ENCODE data around the gene TAF6L.
A peak's percentile ranks its signal among the peaks of the same experiment; 100 is the strongest.
"Not testable (repeated sequence)": the region's sequence is repeated elsewhere in the genome, so short reads cannot be mapped to it uniquely, and the experiment has no call there.

Gene TAF6L

GRCh38 chr11:62771144-62772021, at the start of gene TAF6L:
TAF6L (plus strand) TSS chr11:62771396; CDS start chr11:62775784, 4,388 bp downstream.
- Histone ChIP-seq H3K9ac (ENCODE audit: low read length) (peak within 1 kb of the TSS; percentile 66), H3K27ac (ENCODE audit: low read depth, low read length) (peak within 1 kb of the TSS; percentile 82), H3K4me1 (ENCODE audit: insufficient read depth, low read length) (peaks cover 19% of the 10 kb centered on the region), H3K4me3 (ENCODE audit: low read depth in 1 of 2, low read length in 2 of 2) (peak within 1 kb of the TSS; percentile 68 to 87), H3K27me3 (ENCODE audit: control insufficient read depth in 1 of 2, insufficient read depth in 2 of 2, low read length in 2 of 2) (no peaks in the 10 kb centered on the region), H3K9me3 (ENCODE audit: low read length) (no peaks in the 10 kb centered on the region), H3K36me3 (ENCODE audit: insufficient read depth, low read length) (peaks cover 17% of the 10 kb centered on the region)

GRCh38 chr11:62721994-62722393, 49.2 kb upstream of the TAF6L start:
- Histone ChIP-seq H3K9ac (ENCODE audit: low read length) (no peak overlapping the region), H3K4me1 (ENCODE audit: insufficient read depth, low read length) (peaks cover 29% of the 10 kb centered on the region), H3K36me3 (ENCODE audit: insufficient read depth, low read length) (peaks cover 74% of the 10 kb centered on the region), H3K27ac (ENCODE audit: low read depth, low read length) (no peak overlapping the region), H3K4me3 (ENCODE audit: low read depth in 1 of 2, low read length in 2 of 2) (no peak overlapping the region), H3K9me3 (ENCODE audit: low read length) (no peaks in the 10 kb centered on the region), H3K27me3 (ENCODE audit: control insufficient read depth in 1 of 2, insufficient read depth in 2 of 2, low read length in 2 of 2) (no peaks in the 10 kb centered on the region)

GRCh38 chr11:62724171-62724570, 47.0 kb upstream of the TAF6L start:
- Histone ChIP-seq H3K9me3 (ENCODE audit: low read length) (no peaks in the 10 kb centered on the region), H3K9ac (ENCODE audit: low read length) (peak overlapping the region; percentile 95), H3K4me3 (ENCODE audit: low read depth in 1 of 2, low read length in 2 of 2) (peak overlapping the region in 1 of 2 donors; percentile 94), H3K4me1 (ENCODE audit: insufficient read depth, low read length) (peaks cover 29% of the 10 kb centered on the region), H3K27ac (ENCODE audit: low read depth, low read length) (no peak overlapping the region), H3K36me3 (ENCODE audit: insufficient read depth, low read length) (peaks cover 52% of the 10 kb centered on the region), H3K27me3 (ENCODE audit: control insufficient read depth in 1 of 2, insufficient read depth in 2 of 2, low read length in 2 of 2) (no peaks in the 10 kb centered on the region)

GRCh38 chr11:62725646-62726045, 45.5 kb upstream of the TAF6L start:
- Histone ChIP-seq H3K27ac (ENCODE audit: low read depth, low read length) (peak overlapping the region; percentile 90), H3K4me3 (ENCODE audit: low read depth in 1 of 2, low read length in 2 of 2) (peak overlapping the region; percentile 66 to 94), H3K36me3 (ENCODE audit: insufficient read depth, low read length) (peaks cover 37% of the 10 kb centered on the region), H3K4me1 (ENCODE audit: insufficient read depth, low read length) (peaks cover 40% of the 10 kb centered on the region), H3K27me3 (ENCODE audit: control insufficient read depth in 1 of 2, insufficient read depth in 2 of 2, low read length in 2 of 2) (no peaks in the 10 kb centered on the region), H3K9me3 (ENCODE audit: low read length) (no peaks in the 10 kb centered on the region), H3K9ac (ENCODE audit: low read length) (peak overlapping the region; percentile 95)

GRCh38 chr11:62726156-62726914, 44.9 kb upstream of the TAF6L start:
- Histone ChIP-seq H3K36me3 (ENCODE audit: insufficient read depth, low read length) (peaks cover 30% of the 10 kb centered on the region), H3K4me1 (ENCODE audit: insufficient read depth, low read length) (peaks cover 40% of the 10 kb centered on the region), H3K9ac (ENCODE audit: low read length) (peak overlapping the region; percentile 95), H3K27me3 (ENCODE audit: control insufficient read depth in 1 of 2, insufficient read depth in 2 of 2, low read length in 2 of 2) (no peaks in the 10 kb centered on the region), H3K4me3 (ENCODE audit: low read depth in 1 of 2, low read length in 2 of 2) (peak overlapping the region; percentile 66 to 94), H3K27ac (ENCODE audit: low read depth, low read length) (peak overlapping the region; percentile 90), H3K9me3 (ENCODE audit: low read length) (no peaks in the 10 kb centered on the region)

GRCh38 chr11:62726915-62727164, 44.4 kb upstream of the TAF6L start:
- Histone ChIP-seq H3K27me3 (ENCODE audit: control insufficient read depth in 1 of 2, insufficient read depth in 2 of 2, low read length in 2 of 2) (no peaks in the 10 kb centered on the region), H3K36me3 (ENCODE audit: insufficient read depth, low read length) (peaks cover 25% of the 10 kb centered on the region), H3K4me1 (ENCODE audit: insufficient read depth, low read length) (peaks cover 40% of the 10 kb centered on the region), H3K9ac (ENCODE audit: low read length) (peak overlapping the region; percentile 95), H3K27ac (ENCODE audit: low read depth, low read length) (peak overlapping the region; percentile 90), H3K9me3 (ENCODE audit: low read length) (no peaks in the 10 kb centered on the region), H3K4me3 (ENCODE audit: low read depth in 1 of 2, low read length in 2 of 2) (peak overlapping the region; percentile 66 to 94)

GRCh38 chr11:62727165-62727871, 43.9 kb upstream of the TAF6L start, which contains the start of gene HNRNPUL2:
HNRNPUL2 (minus strand) TSS chr11:62727457; CDS start chr11:62727156, 301 bp downstream.
- peaks cover 20% of the 10 kb centered on the region for H3K36me3 ChIP-seq (ENCODE audit: insufficient read depth, low read length)
- peak within 1 kb of the TSS; percentile 66 to 94 for H3K4me3 ChIP-seq (ENCODE audit: low read depth in 1 of 2, low read length in 2 of 2)
- H3K27ac ChIP-seq (ENCODE audit: low read depth, low read length), result peak within 1 kb of the TSS; percentile 90
- peaks cover 40% of the 10 kb centered on the region for H3K4me1 ChIP-seq (ENCODE audit: insufficient read depth, low read length)
- no peaks in the 10 kb centered on the region for H3K27me3 ChIP-seq (ENCODE audit: control insufficient read depth in 1 of 2, insufficient read depth in 2 of 2, low read length in 2 of 2)
- peak within 1 kb of the TSS; percentile 95 for H3K9ac ChIP-seq (ENCODE audit: low read length)
- no peaks in the 10 kb centered on the region for H3K9me3 ChIP-seq (ENCODE audit: low read length)

GRCh38 chr11:62727872-62728170, 43.4 kb upstream of the TAF6L start:
- H3K4me1 ChIP-seq (ENCODE audit: insufficient read depth, low read length), result peaks cover 40% of the 10 kb centered on the region
- no peaks in the 10 kb centered on the region for H3K9me3 ChIP-seq (ENCODE audit: low read length)
- peak overlapping the region; percentile 61 to 94 for H3K4me3 ChIP-seq (ENCODE audit: low read depth in 1 of 2, low read length in 2 of 2)
- peak overlapping the region; percentile 86 for H3K9ac ChIP-seq (ENCODE audit: low read length)
- peaks cover 18% of the 10 kb centered on the region for H3K36me3 ChIP-seq (ENCODE audit: insufficient read depth, low read length)
- no peaks in the 10 kb centered on the region for H3K27me3 ChIP-seq (ENCODE audit: control insufficient read depth in 1 of 2, insufficient read depth in 2 of 2, low read length in 2 of 2)
- peak overlapping the region; percentile 90 for H3K27ac ChIP-seq (ENCODE audit: low read depth, low read length)

GRCh38 chr11:62728171-62728988, 42.8 kb upstream of the TAF6L start, which contains the start of gene TTC9C:
TTC9C (plus strand) TSS chr11:62728486; CDS start chr11:62728849, 363 bp downstream.
- peaks cover 39% of the 10 kb centered on the region for H3K4me1 ChIP-seq (ENCODE audit: insufficient read depth, low read length)
- peak within 1 kb of the TSS; percentile 66 to 94 for H3K4me3 ChIP-seq (ENCODE audit: low read depth in 1 of 2, low read length in 2 of 2)
- no peaks in the 10 kb centered on the region for H3K27me3 ChIP-seq (ENCODE audit: control insufficient read depth in 1 of 2, insufficient read depth in 2 of 2, low read length in 2 of 2)
- H3K9me3 ChIP-seq (ENCODE audit: low read length), result no peaks in the 10 kb centered on the region
- H3K9ac ChIP-seq (ENCODE audit: low read length), result peak within 1 kb of the TSS; percentile 86
- peak within 1 kb of the TSS; percentile 90 for H3K27ac ChIP-seq (ENCODE audit: low read depth, low read length)
- H3K36me3 ChIP-seq (ENCODE audit: insufficient read depth, low read length), result peaks cover 17% of the 10 kb centered on the region

- not testable (repeated sequence) for H3K9ac ChIP-seq (ENCODE audit: low read length); H3K9me3 ChIP-seq (ENCODE audit: low read length); H3K27me3 ChIP-seq (ENCODE audit: control insufficient read depth in 1 of 2, insufficient read depth in 2 of 2, low read length in 2 of 2); H3K27ac ChIP-seq (ENCODE audit: low read depth, low read length)
- Histone ChIP-seq H3K4me3 (ENCODE audit: low read depth in 1 of 2, low read length in 2 of 2) (peak overlapping the region in 1 of 2 donors; percentile 24), H3K4me1 (ENCODE audit: insufficient read depth, low read length) (peaks cover 22% of the 10 kb centered on the region), H3K36me3 (ENCODE audit: insufficient read depth, low read length) (peaks cover 14% of the 10 kb centered on the region)
Observed at GRCh38 chr11:62730076-62730475, 41.1 kb upstream of the TAF6L start.

Data from muscle layer of colon (tissue), 2 donors.